GM12892 (cell line): Measurements from ENCODE around the gene GIPC2.

Experiments
- POLR2A ChIP-seq: IDR thresholded peaks from 2 replicates; pipeline ENCODE4 v1.6.1; 2011; ENCODE audit warnings: low read depth, low read length, control low read depth
- POLR2AphosphoS5 ChIP-seq: IDR thresholded peaks from 2 replicates; pipeline ENCODE4 v1.6.1; 2011; ENCODE audit warnings: low read depth, low read length, control low read depth
- TAF1 ChIP-seq: IDR thresholded peaks from 2 replicates; pipeline ENCODE4 v1.6.1; 2011; ENCODE audit warnings: low read depth, mild to moderate bottlenecking, control low read depth, low read length, borderline replicate concordance

DNA sequence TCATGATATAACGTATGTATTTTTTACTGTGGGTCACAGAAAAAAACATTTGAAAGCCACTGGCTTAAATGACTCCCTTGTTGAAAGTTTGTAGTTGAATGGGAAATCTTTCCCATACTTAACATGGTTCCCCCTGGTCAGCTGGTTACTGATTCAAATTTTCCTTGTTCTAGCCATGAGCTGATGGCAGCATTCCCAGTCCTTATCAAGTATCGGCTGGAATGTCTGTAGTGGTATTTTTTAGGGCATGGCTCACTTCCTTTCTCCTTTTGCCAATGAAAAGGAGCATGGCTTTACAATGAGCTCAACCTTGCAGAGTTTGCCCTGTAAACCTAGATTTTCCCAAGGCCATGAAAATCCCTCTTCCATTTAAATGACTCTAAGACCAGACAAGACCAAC, 55.7 kb downstream of the GIPC2 start:
- no peak for TF ChIP-seq POLR2A
- no peak for TF ChIP-seq POLR2AphosphoS5
- TF ChIP-seq TAF1: no peak
